Duodenal mucosa (tissue), 2 donors: Measurements from ENCODE around the gene NPY.

Experiments used
- H3K27ac ChIP-seq: one replicate; pipeline ENCODE4 v1.7.0; 2013; ENCODE audit warnings: low read depth, low read length
- H3K27me3 ChIP-seq, 2 donors: one replicate each; pipeline ENCODE4 v1.7.0; 2013; ENCODE audit warnings: low read length in 2 of 2, control low read depth in 1 of 2; ENCODE audit not compliant: insufficient read depth in 2 of 2, control insufficient read depth in 1 of 2
- H3K36me3 ChIP-seq, 2 donors: one replicate each; pipeline ENCODE4 v1.7.0; 2013; ENCODE audit warnings: low read length in 2 of 2, control low read depth in 1 of 2; ENCODE audit not compliant: insufficient read depth in 2 of 2, control insufficient read depth in 1 of 2
- H3K4me1 ChIP-seq, 2 donors: one replicate each; pipeline ENCODE4 v1.7.0; 2013; ENCODE audit warnings: low read length in 2 of 2, control low read depth in 1 of 2; ENCODE audit not compliant: insufficient read depth in 2 of 2, control insufficient read depth in 1 of 2
- H3K4me3 ChIP-seq, 2 donors: one replicate each; pipeline ENCODE4 v1.7.0; 2013; ENCODE audit warnings: low read length in 2 of 2, low read depth in 1 of 2
- H3K9ac ChIP-seq, 2 donors: one replicate each; pipeline ENCODE4 v1.7.0; 2013; ENCODE audit warnings: low read length in 2 of 2, low read depth in 1 of 2
- H3K9me3 ChIP-seq, 2 donors: one replicate each; pipeline ENCODE4 v1.7.0; 2013; ENCODE audit warnings: low read length in 2 of 2, control low read depth in 1 of 2; ENCODE audit not compliant: control insufficient read depth in 1 of 2

Gene NPY

GRCh38 chr7:24307326-24307725 is 23.3 kb downstream of the NPY start:
- peaks cover 0 to 4% of the 10 kb centered on the region in 2 donors for H3K27me3 ChIP-seq
- no peak overlapping the region for H3K27ac ChIP-seq
- no peaks in the 10 kb centered on the region for H3K36me3 ChIP-seq
- no peaks in the 10 kb centered on the region for H3K4me1 ChIP-seq
- H3K9ac ChIP-seq = no peak overlapping the region
- no peaks in the 10 kb centered on the region for H3K9me3 ChIP-seq
- H3K4me3 ChIP-seq = no peak overlapping the region

GRCh38 chr7:24312588-24312987 is 28.6 kb downstream of the NPY start:
- no peaks in the 10 kb centered on the region for H3K4me1 ChIP-seq
- H3K4me3 ChIP-seq = no peak overlapping the region
- peaks cover 0 to 4% of the 10 kb centered on the region in 2 donors for H3K27me3 ChIP-seq
- H3K36me3 ChIP-seq = no peaks in the 10 kb centered on the region
- no peak overlapping the region for H3K27ac ChIP-seq
- no peak overlapping the region for H3K9ac ChIP-seq
- no peaks in the 10 kb centered on the region for H3K9me3 ChIP-seq

- no peak overlapping the region for H3K9ac ChIP-seq
- H3K4me3 ChIP-seq = no peak overlapping the region
- no peaks in the 10 kb centered on the region for H3K9me3 ChIP-seq
- no peaks in the 10 kb centered on the region for H3K4me1 ChIP-seq
- H3K27ac ChIP-seq = no peak overlapping the region
- peaks cover 0 to 4% of the 10 kb centered on the region in 2 donors for H3K27me3 ChIP-seq
- no peaks in the 10 kb centered on the region for H3K36me3 ChIP-seq
Observed at GRCh38 chr7:24313777-24314176, 29.8 kb downstream of the NPY start.

GRCh38 chr7:24316340-24316739 is 32.4 kb downstream of the NPY start:
- Histone ChIP-seq H3K4me3 (no peak overlapping the region), H3K9ac (no peak overlapping the region), H3K36me3 (no peaks in the 10 kb centered on the region), H3K27ac (no peak overlapping the region), H3K9me3 (no peaks in the 10 kb centered on the region), H3K27me3 (peaks cover 0 to under 1% of the 10 kb centered on the region in 2 donors), H3K4me1 (no peaks in the 10 kb centered on the region)

GRCh38 chr7:24318326-24318725 is 34.3 kb downstream of the NPY start:
- H3K9me3 ChIP-seq = no peaks in the 10 kb centered on the region
- H3K36me3 ChIP-seq = no peaks in the 10 kb centered on the region
- no peaks in the 10 kb centered on the region for H3K27me3 ChIP-seq
- H3K4me1 ChIP-seq = no peaks in the 10 kb centered on the region
- no peak overlapping the region for H3K27ac ChIP-seq
- H3K9ac ChIP-seq = no peak overlapping the region
- H3K4me3 ChIP-seq = no peak overlapping the region

GRCh38 chr7:24319209-24319608 is 35.2 kb downstream of the NPY start:
- no peaks in the 10 kb centered on the region for H3K9me3 ChIP-seq
- H3K27ac ChIP-seq = no peak overlapping the region
- no peak overlapping the region for H3K9ac ChIP-seq
- H3K27me3 ChIP-seq = no peaks in the 10 kb centered on the region
- H3K4me1 ChIP-seq = no peaks in the 10 kb centered on the region
- no peak overlapping the region for H3K4me3 ChIP-seq
- no peaks in the 10 kb centered on the region for H3K36me3 ChIP-seq

- H3K9ac ChIP-seq = no peak overlapping the region
- no peak overlapping the region for H3K27ac ChIP-seq
- no peak overlapping the region for H3K4me3 ChIP-seq
- no peaks in the 10 kb centered on the region for H3K27me3 ChIP-seq
- H3K9me3 ChIP-seq = no peaks in the 10 kb centered on the region
- no peaks in the 10 kb centered on the region for H3K4me1 ChIP-seq
- H3K36me3 ChIP-seq = no peaks in the 10 kb centered on the region
Observed at GRCh38 chr7:24323961-24324480, 40.0 kb downstream of the NPY start.

- Histone ChIP-seq H3K27ac (no peak overlapping the region), H3K9ac (no peak overlapping the region), H3K4me3 (no peak overlapping the region), H3K27me3 (no peaks in the 10 kb centered on the region), H3K4me1 (no peaks in the 10 kb centered on the region), H3K9me3 (no peaks in the 10 kb centered on the region), H3K36me3 (no peaks in the 10 kb centered on the region)
Observed at GRCh38 chr7:24325708-24326107, 41.7 kb downstream of the NPY start.

- no peaks in the 10 kb centered on the region for H3K4me1 ChIP-seq
- H3K36me3 ChIP-seq = no peaks in the 10 kb centered on the region
- H3K27me3 ChIP-seq = no peaks in the 10 kb centered on the region
- H3K9me3 ChIP-seq = no peaks in the 10 kb centered on the region
- H3K9ac ChIP-seq = no peak overlapping the region
- no peak overlapping the region for H3K27ac ChIP-seq
- no peak overlapping the region for H3K4me3 ChIP-seq
Observed at GRCh38 chr7:24328050-24328449, 44.1 kb downstream of the NPY start.

- H3K9me3 ChIP-seq = no peaks in the 10 kb centered on the region
- H3K4me3 ChIP-seq = no peak overlapping the region
- no peak overlapping the region for H3K9ac ChIP-seq
- H3K27ac ChIP-seq = no peak overlapping the region
- H3K36me3 ChIP-seq = no peaks in the 10 kb centered on the region
- H3K27me3 ChIP-seq = no peaks in the 10 kb centered on the region
- no peaks in the 10 kb centered on the region for H3K4me1 ChIP-seq
Observed at GRCh38 chr7:24328894-24329293, 44.9 kb downstream of the NPY start.

- Histone ChIP-seq H3K9ac (no peak overlapping the region), H3K27me3 (peaks cover 0 to 6% of the 10 kb centered on the region in 2 donors), H3K4me1 (no peaks in the 10 kb centered on the region), H3K4me3 (no peak overlapping the region), H3K27ac (no peak overlapping the region), H3K9me3 (no peaks in the 10 kb centered on the region), H3K36me3 (no peaks in the 10 kb centered on the region)
Observed at GRCh38 chr7:24334012-24334411, 50.0 kb downstream of the NPY start.
